GM19351 (cell line): ENCODE results near the gene ZNF385A.

Experiments
- ATAC-seq: cut with Tn5 transposase; IDR thresholded peaks from one replicate; pipeline ENCODE4 v1.9.1; 2021; ENCODE audit warnings: mild to moderate bottlenecking, moderate library complexity; ENCODE audit not compliant: unreplicated experiment

The ZNF385A gene

DNA sequence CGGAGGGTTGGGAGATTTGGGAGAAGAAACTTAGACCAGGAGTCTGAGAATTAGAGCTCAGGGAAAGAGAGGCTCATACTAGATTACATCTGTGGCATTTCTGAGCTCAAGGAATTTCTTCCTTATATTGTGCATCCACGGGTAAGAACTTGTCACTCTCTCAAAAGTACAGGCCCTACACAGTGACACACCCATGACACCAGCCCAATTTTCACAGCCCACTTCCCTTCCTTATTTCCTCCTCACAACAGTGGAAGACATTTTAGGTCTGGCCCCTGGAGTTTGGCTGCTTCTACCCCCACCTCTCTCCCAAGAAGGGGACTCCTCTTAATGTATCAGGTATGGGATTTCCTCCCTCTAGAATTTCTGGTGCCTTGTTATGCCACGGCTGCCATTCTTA lies 9.2 kb upstream of the ZNF385A start:
- no peak for ATAC-seq

DNA sequence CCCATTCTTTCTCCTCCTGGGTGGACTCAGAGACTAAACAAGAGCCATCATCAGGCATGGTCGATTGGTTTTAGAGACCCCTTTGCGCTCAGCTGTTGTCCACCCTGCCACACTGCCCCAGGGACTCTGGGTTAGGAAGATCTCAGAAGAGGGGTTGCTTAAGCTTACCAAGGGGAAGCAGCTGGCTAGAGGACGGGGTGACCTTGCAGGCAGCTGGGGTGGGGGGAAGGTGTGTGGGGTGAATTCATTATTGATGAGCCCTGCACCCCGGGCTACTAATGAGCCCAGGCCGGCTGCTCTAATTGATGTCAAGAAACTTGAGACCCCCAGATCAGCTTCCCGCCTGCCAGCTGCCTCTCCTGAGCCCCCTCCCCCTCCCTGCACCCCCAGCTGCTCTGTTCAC lies 8.7 kb upstream of the ZNF385A start:
- no peak for ATAC-seq

GRCh38 chr12:54392485-54393206 lies 8.1 kb upstream of the ZNF385A start:
- ATAC-seq = no peak

GRCh38 chr12:54390668-54391551 lies 6.4 kb upstream of the ZNF385A start:
- peak; percentile 69 for ATAC-seq

DNA sequence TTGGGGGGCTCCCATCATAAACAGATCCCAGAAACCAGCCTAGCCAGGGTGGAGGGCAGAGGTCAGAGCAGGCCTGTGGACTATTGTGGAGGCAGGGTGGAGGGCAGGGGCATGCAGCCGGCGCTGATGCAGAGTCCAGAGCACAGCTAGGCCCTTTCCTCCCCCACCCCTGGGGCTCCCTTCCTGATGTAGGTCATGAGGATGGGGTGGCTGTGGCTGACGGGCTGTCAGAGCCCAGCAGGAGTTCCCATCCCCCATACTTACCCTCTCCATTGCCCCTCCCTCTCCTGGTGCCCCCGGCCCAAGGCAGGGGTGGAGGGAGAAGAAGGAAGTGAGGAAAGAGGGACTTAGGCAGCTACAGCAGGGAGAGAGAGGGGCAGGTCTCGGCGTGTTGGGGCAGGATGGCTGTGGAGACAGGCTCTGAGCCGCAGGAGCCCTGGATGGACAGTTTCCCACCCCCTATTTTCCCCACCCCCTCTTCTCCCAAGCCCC lies 5.7 kb upstream of the ZNF385A start:
- no peak for ATAC-seq

GRCh38 chr12:54389607-54390175 lies 5.2 kb upstream of the ZNF385A start:
- ATAC-seq = no peak

DNA sequence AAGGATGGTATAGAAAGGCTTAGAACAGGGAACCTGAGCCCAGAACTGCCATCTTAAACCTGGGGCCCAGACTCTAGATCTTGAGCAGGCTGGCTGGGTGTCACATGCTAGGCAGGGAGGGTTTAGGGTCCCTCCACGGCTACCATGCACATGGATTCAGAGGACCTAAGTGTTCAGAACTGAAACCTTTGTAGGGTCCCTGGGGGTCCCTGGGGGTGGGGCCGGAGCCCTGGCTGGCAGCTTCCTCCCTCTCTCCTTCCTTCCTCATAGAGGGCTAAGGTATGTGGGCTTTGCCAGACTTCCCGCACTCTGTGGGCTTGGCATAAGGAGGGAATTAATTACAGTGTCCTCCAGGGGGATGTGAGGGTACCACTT lies 4.6 kb upstream of the ZNF385A start:
- ATAC-seq = no peak

DNA sequence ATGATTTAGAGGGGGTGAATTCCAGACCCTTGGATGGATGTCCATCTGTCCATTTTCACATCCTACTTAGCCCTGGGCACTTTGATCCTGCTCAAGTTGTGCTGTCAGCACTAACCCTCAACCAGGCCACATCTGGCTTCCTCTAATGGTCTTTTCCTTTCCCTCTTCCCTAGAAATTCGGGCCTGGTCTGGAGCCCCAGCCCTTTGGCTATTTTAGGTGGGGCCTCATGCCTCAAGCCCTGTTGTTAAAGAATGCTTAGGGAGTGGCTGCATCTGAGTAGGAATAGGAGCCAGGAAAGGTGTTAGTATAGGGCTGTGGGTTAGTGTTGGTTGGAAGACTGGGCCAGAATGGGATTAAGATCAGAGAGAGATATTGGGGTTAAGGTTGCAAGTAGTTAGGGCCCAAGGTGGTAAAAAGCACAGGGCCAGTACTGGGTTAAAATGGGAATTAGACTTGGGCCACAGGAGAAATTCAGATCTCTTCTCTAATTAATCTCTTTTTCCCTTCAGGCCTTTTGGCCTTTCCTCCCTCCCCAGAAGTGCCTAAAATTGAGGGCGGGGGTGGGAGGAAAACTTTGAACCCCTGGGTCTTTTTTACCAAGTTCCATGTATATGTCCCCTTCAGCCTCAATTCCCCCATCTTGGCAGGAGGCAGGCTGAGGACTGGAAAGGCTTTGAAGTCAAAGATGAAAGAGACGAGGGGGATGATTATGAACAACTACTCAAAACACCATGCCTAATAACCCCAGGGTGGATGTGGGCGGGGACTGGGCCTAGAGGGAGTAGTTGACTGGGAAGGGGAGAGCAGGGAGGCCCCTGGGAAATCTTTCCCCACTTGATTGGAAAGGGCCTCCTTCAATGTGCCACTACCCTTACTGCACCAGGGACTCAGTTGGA lies 4.0 kb upstream of the ZNF385A start:
- no peak for ATAC-seq

DNA sequence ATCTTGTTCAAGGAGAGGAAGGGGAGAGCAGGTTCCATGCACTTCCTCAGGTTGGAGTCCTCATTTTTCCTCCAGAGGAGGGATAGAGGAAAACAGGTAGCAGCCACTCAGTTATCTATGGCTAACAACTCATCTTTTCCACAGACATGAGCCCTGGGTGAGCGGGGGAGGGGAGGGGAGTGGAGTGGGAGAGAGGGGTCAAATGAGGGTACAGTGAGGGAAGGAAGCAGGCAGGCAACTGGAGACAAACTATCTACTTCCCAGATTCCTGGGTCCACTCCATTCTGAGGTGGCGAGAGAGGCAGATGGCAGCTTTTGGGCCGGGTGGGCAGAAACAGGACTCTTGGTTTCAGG lies 2.6 kb upstream of the ZNF385A start:
- no peak for ATAC-seq

- no peak for ATAC-seq
Observed at GRCh38 chr12:54386403-54387113, 2.0 kb upstream of the ZNF385A start.

- peak; percentile 75 for ATAC-seq
Observed at GRCh38 chr12:54385251-54385914, 850 bp upstream of the ZNF385A start.

DNA sequence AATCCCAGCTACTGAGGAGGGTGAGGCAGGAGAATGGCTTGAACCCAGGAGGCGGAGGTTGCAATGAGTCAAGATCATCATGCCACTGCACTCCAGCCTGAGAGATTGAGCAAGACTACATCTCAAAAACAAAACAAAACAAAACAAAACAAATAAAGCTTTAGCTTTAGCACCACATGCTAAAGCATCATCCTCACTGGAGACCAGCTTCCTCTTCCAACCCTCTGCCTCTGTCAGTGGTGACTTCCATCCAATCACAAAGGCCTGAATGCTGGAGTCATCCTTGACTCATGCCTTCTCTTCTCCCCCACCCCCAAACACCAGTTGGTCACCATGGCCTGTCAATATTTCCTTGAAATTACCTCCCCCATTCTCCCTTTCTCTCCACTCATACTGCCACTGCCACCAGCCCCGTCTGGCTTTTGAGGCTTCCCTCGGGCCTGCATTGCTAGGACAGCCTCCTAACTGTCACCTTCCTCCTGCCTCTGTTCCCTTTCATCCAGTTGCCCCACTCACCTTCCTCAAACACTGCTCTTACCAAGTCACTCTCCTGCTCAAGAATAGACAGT lies 1.4 kb downstream of the ZNF385A start:
- no peak for ATAC-seq

GRCh38 chr12:54381136-54381535 lies 3.4 kb downstream of the ZNF385A start:
- ATAC-seq = no peak

DNA sequence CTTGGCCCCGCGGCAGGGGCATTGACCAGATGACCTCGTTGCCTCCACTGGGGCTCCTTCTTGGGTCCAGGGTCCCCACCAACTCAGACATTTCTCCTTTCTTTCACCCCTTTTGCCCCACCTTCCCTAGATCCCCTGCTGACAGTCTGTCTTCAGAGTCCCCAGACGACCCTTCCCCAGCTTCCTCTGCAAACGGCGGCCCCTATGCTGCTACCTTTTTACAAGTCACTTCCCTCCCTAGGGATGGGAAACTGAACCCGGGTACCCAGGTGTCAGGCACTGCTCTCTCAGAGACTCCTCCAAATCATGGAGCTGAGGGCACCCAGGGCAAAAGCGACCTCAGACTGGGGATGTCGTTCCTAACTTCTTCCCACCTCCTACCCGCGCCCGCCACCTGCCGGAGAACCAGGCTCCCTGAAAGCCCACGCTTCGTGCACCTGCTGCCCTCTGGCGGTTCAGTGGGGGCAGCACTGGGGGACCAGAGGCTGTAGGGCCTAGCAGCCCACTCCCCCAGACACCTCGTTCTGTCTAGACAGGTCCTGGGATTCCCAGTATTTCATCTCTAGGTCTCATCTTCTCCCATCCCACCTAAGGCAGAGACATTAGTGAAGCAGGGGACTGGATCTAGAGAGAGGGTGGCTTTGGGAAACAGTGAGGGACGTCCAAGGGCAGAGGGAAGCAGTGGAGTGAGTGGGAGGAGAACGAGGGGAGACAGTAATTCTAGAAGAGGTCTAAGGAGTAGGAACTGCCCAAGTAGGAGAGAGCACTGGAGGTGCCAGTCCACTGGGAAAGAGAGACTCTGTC lies 4.9 kb downstream of the ZNF385A start:
- ATAC-seq = peak; percentile 85

DNA sequence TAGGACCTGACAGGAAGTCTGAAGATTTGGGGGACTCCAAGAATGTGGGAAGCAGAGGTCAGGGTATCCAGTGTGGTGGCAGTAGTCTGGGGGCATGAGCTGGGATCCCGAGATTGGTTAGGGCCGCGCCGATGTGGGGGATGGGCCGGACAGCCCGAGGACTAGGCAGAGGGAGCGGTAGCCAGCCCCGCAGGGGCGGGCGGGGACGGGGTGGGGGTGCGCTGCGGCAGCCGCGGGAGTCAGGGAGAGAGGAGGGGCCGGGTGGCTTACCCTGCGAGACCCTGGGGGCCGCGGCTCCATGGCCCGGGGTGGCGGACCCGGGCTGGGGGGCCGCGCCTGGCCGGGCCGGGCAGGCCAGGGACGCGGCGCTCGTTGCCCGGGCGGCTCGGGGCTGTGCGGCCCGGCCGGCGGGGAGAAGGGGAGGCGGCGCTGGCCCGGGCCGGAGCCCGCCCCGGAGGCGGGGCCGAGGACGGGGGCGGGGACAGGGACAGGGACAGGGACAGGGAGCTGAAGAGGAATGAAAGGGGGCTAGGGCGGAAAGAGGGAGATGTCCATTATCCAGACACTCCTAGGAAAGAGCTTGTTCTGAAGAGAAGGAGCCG lies 5.6 kb downstream of the ZNF385A start:
- peak; percentile 56 for ATAC-seq

- ATAC-seq = no peak
Observed at GRCh38 chr12:54377797-54378515, 6.6 kb downstream of the ZNF385A start.

GRCh38 chr12:54377007-54377406 lies 7.5 kb downstream of the ZNF385A start:
- no peak for ATAC-seq
